NCI-H2029 treated with DMSO at 0.1 percent for 48 hours (cell line): ENCODE results near the gene ANKRD11.
"Not testable (repeated sequence)": the region's sequence is repeated elsewhere in the genome, so short reads cannot be mapped to it uniquely, and the experiment has no call there.

Experiments used
- DNase-seq: peaks from one replicate; lab custom pipeline; 2025; lab: John Stamatoyannopoulos, UW

The ANKRD11 gene

GRCh38 chr16:89328412-89329400, 161.7 kb downstream of the ANKRD11 start:
- not testable (repeated sequence) for DNase-seq

GRCh38 chr16:89326721-89327120, 163.6 kb downstream of the ANKRD11 start:
- no peak for DNase-seq

GRCh38 chr16:89325861-89326471, 164.4 kb downstream of the ANKRD11 start:
- no peak for DNase-seq

GRCh38 chr16:89324056-89325010, 166.0 kb downstream of the ANKRD11 start:
- no peak for DNase-seq

GRCh38 chr16:89323120-89323960, 167.0 kb downstream of the ANKRD11 start:
- DNase-seq = no peak

- DNase-seq = peak; percentile 55
Measured at GRCh38 chr16:89322321-89323119, 167.8 kb downstream of the ANKRD11 start.

- peak; percentile 21 for DNase-seq
Measured at GRCh38 chr16:89320782-89321501, 169.4 kb downstream of the ANKRD11 start.

GRCh38 chr16:89319886-89320781, 170.2 kb downstream of the ANKRD11 start:
- DNase-seq = no peak

GRCh38 chr16:89319631-89319885, 170.8 kb downstream of the ANKRD11 start:
- DNase-seq = no peak

- DNase-seq = no peak
Measured at GRCh38 chr16:89318871-89319630, 171.3 kb downstream of the ANKRD11 start.

GRCh38 chr16:89318430-89318758, 172.0 kb downstream of the ANKRD11 start:
- DNase-seq = no peak

GRCh38 chr16:89317729-89318429, 172.5 kb downstream of the ANKRD11 start:
- DNase-seq = no peak

GRCh38 chr16:89317101-89317671, 173.2 kb downstream of the ANKRD11 start:
- no peak for DNase-seq

- no peak for DNase-seq
Measured at GRCh38 chr16:89316701-89317100, 173.7 kb downstream of the ANKRD11 start.

- no peak for DNase-seq
Measured at GRCh38 chr16:89315791-89316581, 174.4 kb downstream of the ANKRD11 start.

- DNase-seq = no peak
Measured at GRCh38 chr16:89315271-89315670, 175.1 kb downstream of the ANKRD11 start.
